PC-9 (cell line): ENCODE measurements around the gene SAT1. TPM values are rescaled to one million over a fixed set of nuclear protein-coding genes. Genes with fewer than 3 reads are reported as not detected.

Experiments used
- BruUV-seq: library from RNA; stranded (reverse); fragments of 400-500 nt; replicated peaks from 2 replicates; lab custom pipeline; 2021; lab: Mats Ljungman, UMichigan
- CTCF ChIA-PET: fragments of 300-600 bp; sonication (Branson Sonifier 250); formaldehyde crosslinking; loops from one replicate; lab custom pipeline; 2022; ENCODE audit warnings: antibody characterized with exemption; lab: Charles Lee
- POLR2A ChIA-PET: fragments of 300-600 bp; sonication (Branson Sonifier 250); formaldehyde crosslinking; loops from one replicate; lab custom pipeline; 2022; ENCODE audit warnings: antibody characterized with exemption; ENCODE audit not compliant: unreplicated experiment; lab: Charles Lee
- DNase-seq, 2 experiments: peaks; one replicate each; pipeline versions ENCODE4 v3.0.0 to v3.0.0-alpha.2; 2015 to 2022; ENCODE audit warnings: mixed read lengths in 1 of 2
- H2AFZ ChIP-seq: fragments of 200-600 bp; sonication (generic); 2 replicates; pipeline ENCODE4 v1.8.1; 2017; ENCODE audit warnings: antibody characterized with exemption
- H3F3A ChIP-seq: fragments of 200-600 bp; sonication (generic); 2 replicates; pipeline ENCODE4 v1.8.1; 2017; ENCODE audit warnings: antibody characterized with exemption, mild to moderate bottlenecking, low read depth; ENCODE audit not compliant: insufficient read depth
- H3K27ac ChIP-seq: fragments of 200-600 bp; sonication (generic); 2 replicates; pipeline ENCODE4 v1.6.1; 2016; ENCODE audit warnings: mixed run types
- H3K27me3 ChIP-seq: fragments of 200-600 bp; sonication (generic); 2 replicates; pipeline ENCODE4 v1.6.1; 2016; ENCODE audit warnings: low read depth, mixed run types; ENCODE audit not compliant: insufficient read depth
- H3K36me3 ChIP-seq: fragments of 200-600 bp; sonication (generic); 2 replicates; pipeline ENCODE4 v1.6.1; 2016; ENCODE audit warnings: low read depth, mixed run types
- H3K4me1 ChIP-seq: fragments of 200-600 bp; sonication (generic); replicated peaks from 2 replicates; pipeline ENCODE4 v1.6.1; 2016; ENCODE audit warnings: mixed run types; ENCODE audit not compliant: insufficient read depth
- H3K4me2 ChIP-seq: fragments of 200-600 bp; sonication (generic); 2 replicates; pipeline ENCODE4 v1.6.1; 2017; ENCODE audit warnings: mixed run types
- H3K4me3 ChIP-seq: fragments of 200-600 bp; sonication (generic); 2 replicates; pipeline ENCODE4 v1.6.1; 2016; ENCODE audit warnings: mixed run types
- H3K79me2 ChIP-seq: fragments of 200-600 bp; sonication (generic); 2 replicates; pipeline ENCODE4 v1.6.1; 2017; ENCODE audit warnings: low read depth, mixed run types
- H3K9me2 ChIP-seq: fragments of 200-600 bp; sonication (generic); 2 replicates; pipeline ENCODE4 v1.8.1; 2017; ENCODE audit warnings: mild to moderate bottlenecking; ENCODE audit not compliant: insufficient read depth
- H3K9me3 ChIP-seq: fragments of 200-600 bp; sonication (generic); 2 replicates; pipeline ENCODE4 v1.8.1; 2016; ENCODE audit warnings: low read depth; ENCODE audit not compliant: insufficient read depth
- H4K20me1 ChIP-seq: fragments of 200-600 bp; sonication (generic); 2 replicates; pipeline ENCODE4 v1.8.1; 2017; ENCODE audit not compliant: insufficient read depth
- EZH2 ChIP-seq: fragments of 200-600 bp; sonication (generic); IDR thresholded peaks from 2 replicates; pipeline ENCODE4 v1.8.0; 2017; ENCODE audit warnings: antibody characterized with exemption, low read depth
- intact Hi-C: fragments of 100-400 bp; cut with micrococcal nuclease; formaldehyde crosslinking; loops from one replicate; pipeline ENCODE4 v1.10.0; 2022; ENCODE audit not compliant: unreplicated experiment
- total RNA-seq: library from RNA; stranded (reverse); gene quantifications from 2 replicates; pipeline ENCODE4 v1.2.3, GENCODE V29; 2021
- TF ChIP-seq, protein P1 (sequence below): fragments of 200-600 bp; sonication (generic); conservative IDR thresholded peaks from 2 replicates; pipeline ENCODE4 v1.6.1; 2017; ENCODE audit warnings: mixed run types, antibody characterized with exemption, mild to moderate bottlenecking, moderate library complexity

SAT1 gene
- total RNA-seq, 1 experiment from 2014 or later, result 99.1 TPM

DNA sequence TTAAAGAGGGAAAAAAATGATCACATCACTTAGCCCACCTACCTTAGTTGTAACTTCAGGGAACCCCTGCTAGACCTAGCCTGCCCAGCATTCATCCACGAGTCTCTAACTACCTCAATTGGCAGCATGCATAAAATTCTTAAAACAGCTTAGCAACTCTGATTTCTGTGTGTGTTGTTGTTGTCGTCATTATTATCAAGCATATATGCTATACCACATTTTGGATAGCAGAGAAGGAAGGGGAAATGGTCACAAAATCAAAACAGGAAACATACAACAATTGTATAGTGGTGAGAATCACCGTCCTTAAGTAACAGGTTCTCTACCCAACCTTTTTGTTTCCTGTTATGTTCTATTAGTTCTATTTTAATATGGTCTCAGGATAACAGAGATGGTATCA lies 37.2 kb upstream of the SAT1 start:
- H2AFZ ChIP-seq, result no peak overlapping the region
- BruUV-seq, result no TSS peak
- CTCF ChIA-PET, result no interaction called here

DNA sequence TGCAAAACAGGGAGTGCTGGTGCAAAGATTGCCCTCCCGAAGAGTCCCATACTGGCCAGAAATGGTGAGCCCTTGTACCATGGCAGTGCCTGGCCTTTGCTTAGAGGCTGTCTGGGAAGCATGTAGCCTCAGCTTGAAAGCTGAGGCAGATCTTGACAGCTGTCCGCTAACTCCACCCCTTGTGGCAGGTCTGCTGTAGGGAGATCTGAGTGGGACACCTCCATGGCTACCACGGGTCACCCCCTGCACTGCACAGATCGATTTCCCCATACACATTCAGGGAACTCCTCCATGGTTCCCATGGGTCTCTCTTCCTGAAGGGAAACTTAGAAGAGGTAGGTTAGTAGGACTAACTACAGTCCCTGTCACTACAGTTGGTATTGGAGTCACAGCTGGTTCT lies 33.8 kb upstream of the SAT1 start:
- Histone ChIP-seq H3K4me2 (no peak overlapping the region), H3K79me2 (no peaks in the 10 kb centered on the region), H3K27me3 (no peaks in the 10 kb centered on the region), H3K36me3 (no peaks in the 10 kb centered on the region), H3F3A (peaks cover 3% of the 10 kb centered on the region; the same call in 1 of the 2 replicates), H2AFZ (no peak overlapping the region), H3K9me2 (no peaks in the 10 kb centered on the region), H4K20me1 (no peaks in the 10 kb centered on the region), H3K27ac (no peak overlapping the region), H3K4me3 (no peak overlapping the region), H3K9me3 (no peaks in the 10 kb centered on the region), H3K4me1 (no peaks in the 10 kb centered on the region; the same call in 1 of the 2 replicates)
- intact Hi-C loops, result no loop called here
- ChIA-PET CTCF (no interaction called here), POLR2A (no interaction called here)
- no TSS peak for BruUV-seq
- no peak for TF ChIP-seq EZH2
- TF ChIP-seq, protein P1, sequence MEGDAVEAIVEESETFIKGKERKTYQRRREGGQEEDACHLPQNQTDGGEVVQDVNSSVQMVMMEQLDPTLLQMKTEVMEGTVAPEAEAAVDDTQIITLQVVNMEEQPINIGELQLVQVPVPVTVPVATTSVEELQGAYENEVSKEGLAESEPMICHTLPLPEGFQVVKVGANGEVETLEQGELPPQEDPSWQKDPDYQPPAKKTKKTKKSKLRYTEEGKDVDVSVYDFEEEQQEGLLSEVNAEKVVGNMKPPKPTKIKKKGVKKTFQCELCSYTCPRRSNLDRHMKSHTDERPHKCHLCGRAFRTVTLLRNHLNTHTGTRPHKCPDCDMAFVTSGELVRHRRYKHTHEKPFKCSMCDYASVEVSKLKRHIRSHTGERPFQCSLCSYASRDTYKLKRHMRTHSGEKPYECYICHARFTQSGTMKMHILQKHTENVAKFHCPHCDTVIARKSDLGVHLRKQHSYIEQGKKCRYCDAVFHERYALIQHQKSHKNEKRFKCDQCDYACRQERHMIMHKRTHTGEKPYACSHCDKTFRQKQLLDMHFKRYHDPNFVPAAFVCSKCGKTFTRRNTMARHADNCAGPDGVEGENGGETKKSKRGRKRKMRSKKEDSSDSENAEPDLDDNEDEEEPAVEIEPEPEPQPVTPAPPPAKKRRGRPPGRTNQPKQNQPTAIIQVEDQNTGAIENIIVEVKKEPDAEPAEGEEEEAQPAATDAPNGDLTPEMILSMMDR, result no peak
- DNase-seq, result no peak

More for the DNA sequence above, 37.2 kb upstream of the SAT1 start:
- Histone ChIP-seq H3K4me1 (peaks cover 10% of the 10 kb centered on the region; the same call in 1 of the 2 replicates), H3K9me3 (no peaks in the 10 kb centered on the region), H3K36me3 (no peaks in the 10 kb centered on the region), H3F3A (peaks cover 24% of the 10 kb centered on the region), H3K27me3 (no peaks in the 10 kb centered on the region), H3K4me3 (no peak overlapping the region), H3K27ac (no peak overlapping the region), H4K20me1 (no peaks in the 10 kb centered on the region; the same call in 1 of the 2 replicates), H3K9me2 (no peaks in the 10 kb centered on the region), H3K79me2 (peaks cover 15% of the 10 kb centered on the region), H3K4me2 (no peak overlapping the region)
- POLR2A ChIA-PET, result no interaction called here
- intact Hi-C loops, result no loop called here
- no peak for DNase-seq
- TF ChIP-seq, protein P1, result no peak
- no peak for TF ChIP-seq EZH2

DNA sequence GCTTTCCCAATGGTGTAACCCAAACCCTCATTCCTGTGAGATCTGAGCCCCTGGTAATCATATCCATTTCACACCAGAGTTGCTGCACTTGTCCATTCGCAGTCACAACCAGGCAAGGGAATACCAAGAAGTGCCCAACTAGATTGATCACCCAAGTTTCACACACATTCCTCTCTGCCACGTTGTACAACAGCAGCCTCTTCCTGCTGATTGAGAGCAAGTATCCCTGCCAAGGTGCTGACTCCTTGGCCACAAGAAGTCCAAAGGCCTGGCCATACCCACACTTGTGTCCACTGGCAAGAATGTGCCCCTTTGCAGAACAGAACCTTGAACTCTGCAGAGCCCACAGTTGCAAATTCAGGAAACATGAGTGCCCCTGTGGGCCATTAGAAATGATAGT lies 33.4 kb upstream of the SAT1 start:
- Histone ChIP-seq H3F3A (peaks cover 3% of the 10 kb centered on the region; the same call in 1 of the 2 replicates), H3K27ac (no peak overlapping the region), H3K9me2 (no peaks in the 10 kb centered on the region), H3K4me3 (no peak overlapping the region), H3K4me1 (peaks cover 3% of the 10 kb centered on the region; the same call in 1 of the 2 replicates), H3K9me3 (no peaks in the 10 kb centered on the region), H3K4me2 (no peak overlapping the region), H4K20me1 (no peaks in the 10 kb centered on the region), H3K27me3 (no peaks in the 10 kb centered on the region), H2AFZ (no peak overlapping the region), H3K36me3 (no peaks in the 10 kb centered on the region), H3K79me2 (no peaks in the 10 kb centered on the region)
- POLR2A ChIA-PET, result no interaction called here
- TF ChIP-seq EZH2, result no peak
- TF ChIP-seq, protein P1, result no peak
- BruUV-seq, result no TSS peak
- DNase-seq, result no peak
- CTCF ChIA-PET, result no interaction called here
- intact Hi-C loops, result no loop called here
